Activated naive CD8-positive, alpha-beta T cell treated with anti-CD3 and anti-CD28 coated beads, Interleukin-2, amount 50 U/mL, for 16 hours (primary cell): ENCODE data around the gene FKBP3.
"Not testable (repeated sequence)": the region's sequence is repeated elsewhere in the genome, so short reads cannot be mapped to it uniquely, and the experiment has no call there.

Experiments
- DNase-seq: peaks from one replicate; pipeline ENCODE4 v3.0.0-alpha.2; 2020; ENCODE audit warnings: low read depth, low spot score

FKBP3 gene

GRCh38 chr14:45112896-45113781 is 21.1 kb downstream of the FKBP3 start:
- DNase-seq, result no peak

- DNase-seq, result no peak
Observed at GRCh38 chr14:45104561-45104960, 29.7 kb downstream of the FKBP3 start.

GRCh38 chr14:45103806-45104205 is 30.5 kb downstream of the FKBP3 start:
- no peak for DNase-seq

GRCh38 chr14:45096218-45096617 is 38.1 kb downstream of the FKBP3 start:
- no peak for DNase-seq

- no peak for DNase-seq
Observed at GRCh38 chr14:45095143-45095542, 39.1 kb downstream of the FKBP3 start.

- no peak for DNase-seq
Observed at GRCh38 chr14:45094275-45094674, 40.0 kb downstream of the FKBP3 start.

- DNase-seq, result no peak
Observed at GRCh38 chr14:45091710-45092109, 42.6 kb downstream of the FKBP3 start.

GRCh38 chr14:45089813-45090212 is 44.5 kb downstream of the FKBP3 start:
- DNase-seq, result no peak

- no peak for DNase-seq
Observed at GRCh38 chr14:45084946-45085346, 49.3 kb downstream of the FKBP3 start.

GRCh38 chr14:45083976-45084722 is 50.1 kb downstream of the FKBP3 start, which contains the start of gene PRPF39:
PRPF39 (plus strand) TSS chr14:45084116; CDS start chr14:45095240, 11,124 bp downstream.
- peak; percentile 85 for DNase-seq

GRCh38 chr14:45083617-45083975 is 50.7 kb downstream of the FKBP3 start:
- DNase-seq, result no peak

GRCh38 chr14:45082420-45082819 is 51.9 kb downstream of the FKBP3 start:
- DNase-seq, result no peak

- DNase-seq, result not testable (repeated sequence)
Observed at GRCh38 chr14:45081096-45081495, 53.2 kb downstream of the FKBP3 start.

- DNase-seq, result not testable (repeated sequence)
Observed at GRCh38 chr14:45080416-45080968, 53.8 kb downstream of the FKBP3 start.

- no peak for DNase-seq
Observed at GRCh38 chr14:45078323-45078722, 56.0 kb downstream of the FKBP3 start.

GRCh38 chr14:45073231-45073879 is 60.9 kb downstream of the FKBP3 start:
- DNase-seq, result no peak

GRCh38 chr14:45072126-45072525 is 62.2 kb downstream of the FKBP3 start:
- DNase-seq, result no peak

GRCh38 chr14:45070215-45070614 is 64.1 kb downstream of the FKBP3 start:
- DNase-seq, result no peak

GRCh38 chr14:45068396-45068795 is 65.9 kb downstream of the FKBP3 start:
- DNase-seq, result no peak

GRCh38 chr14:45066667-45067066 is 67.6 kb downstream of the FKBP3 start:
- no peak for DNase-seq

- no peak for DNase-seq
Observed at GRCh38 chr14:45065956-45066355, 68.3 kb downstream of the FKBP3 start.
